ENCODE data around the gene SKOR2.

The SKOR2 gene, protein sequence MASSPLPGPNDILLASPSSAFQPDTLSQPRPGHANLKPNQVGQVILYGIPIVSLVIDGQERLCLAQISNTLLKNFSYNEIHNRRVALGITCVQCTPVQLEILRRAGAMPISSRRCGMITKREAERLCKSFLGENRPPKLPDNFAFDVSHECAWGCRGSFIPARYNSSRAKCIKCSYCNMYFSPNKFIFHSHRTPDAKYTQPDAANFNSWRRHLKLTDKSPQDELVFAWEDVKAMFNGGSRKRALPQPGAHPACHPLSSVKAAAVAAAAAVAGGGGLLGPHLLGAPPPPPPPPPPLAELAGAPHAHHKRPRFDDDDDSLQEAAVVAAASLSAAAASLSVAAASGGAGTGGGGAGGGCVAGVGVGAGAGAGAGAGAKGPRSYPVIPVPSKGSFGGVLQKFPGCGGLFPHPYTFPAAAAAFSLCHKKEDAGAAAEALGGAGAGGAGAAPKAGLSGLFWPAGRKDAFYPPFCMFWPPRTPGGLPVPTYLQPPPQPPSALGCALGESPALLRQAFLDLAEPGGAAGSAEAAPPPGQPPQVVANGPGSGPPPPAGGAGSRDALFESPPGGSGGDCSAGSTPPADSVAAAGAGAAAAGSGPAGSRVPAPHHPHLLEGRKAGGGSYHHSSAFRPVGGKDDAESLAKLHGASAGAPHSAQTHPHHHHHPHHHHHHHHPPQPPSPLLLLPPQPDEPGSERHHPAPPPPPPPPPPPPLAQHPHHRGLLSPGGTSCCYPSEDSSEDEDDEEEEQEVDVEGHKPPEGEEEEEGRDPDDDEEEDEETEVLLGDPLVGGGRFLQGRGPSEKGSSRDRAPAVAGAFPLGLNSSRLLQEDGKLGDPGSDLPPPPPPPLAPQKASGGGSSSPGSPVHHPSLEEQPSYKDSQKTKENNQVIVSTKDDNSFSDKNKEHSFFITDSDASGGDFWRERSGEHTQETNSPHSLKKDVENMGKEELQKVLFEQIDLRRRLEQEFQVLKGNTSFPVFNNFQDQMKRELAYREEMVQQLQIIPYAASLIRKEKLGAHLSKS

DNA sequence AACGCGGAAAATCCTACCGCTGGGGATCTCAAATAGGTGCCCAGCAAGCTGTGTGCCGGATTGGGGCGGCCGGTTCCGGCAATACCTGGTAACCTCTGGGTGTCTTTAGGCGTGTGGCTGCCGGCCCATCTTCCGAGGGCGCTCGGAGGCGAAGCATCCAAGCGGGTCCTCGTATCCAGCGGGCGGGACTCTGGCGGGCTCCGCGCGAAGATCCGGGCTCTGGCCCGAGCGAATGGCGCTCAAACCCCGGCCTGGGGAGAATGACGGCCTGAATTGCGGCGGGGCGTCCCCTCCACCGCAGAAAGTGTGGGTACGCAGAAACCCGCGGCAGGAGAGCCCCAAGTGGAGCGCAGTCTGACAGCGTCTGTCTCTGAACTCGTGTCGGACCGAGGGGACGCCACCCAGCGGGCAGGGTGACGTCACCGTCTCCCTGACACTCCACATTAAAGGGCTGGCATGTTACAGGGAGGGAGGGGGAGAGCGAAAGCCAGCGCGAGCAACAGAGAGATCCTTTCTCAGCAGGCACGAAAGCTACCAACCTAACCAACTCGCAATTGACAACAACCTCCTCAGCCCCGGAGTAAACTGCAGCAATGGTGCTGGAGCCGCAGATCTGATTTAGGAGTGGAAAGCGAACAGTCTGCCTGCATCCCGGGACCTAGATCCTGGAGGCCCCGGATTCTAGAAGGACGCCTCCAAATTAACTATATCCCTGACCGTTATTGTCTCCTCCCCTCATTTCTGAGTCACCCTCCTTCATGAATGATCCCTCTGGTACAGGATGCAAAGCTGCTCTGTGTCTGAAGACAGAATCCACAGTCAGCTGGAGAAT, at the start of gene SKOR2:
Gene SKOR2, minus strand, starts transcription at position 372 of the 832 bp plus-strand sequence. CDS start 2,477 bp downstream, outside the sequence.
- no peak for DNase-seq (ENCODE audit: low spot score)
- no peak for FAIRE-seq

DNA sequence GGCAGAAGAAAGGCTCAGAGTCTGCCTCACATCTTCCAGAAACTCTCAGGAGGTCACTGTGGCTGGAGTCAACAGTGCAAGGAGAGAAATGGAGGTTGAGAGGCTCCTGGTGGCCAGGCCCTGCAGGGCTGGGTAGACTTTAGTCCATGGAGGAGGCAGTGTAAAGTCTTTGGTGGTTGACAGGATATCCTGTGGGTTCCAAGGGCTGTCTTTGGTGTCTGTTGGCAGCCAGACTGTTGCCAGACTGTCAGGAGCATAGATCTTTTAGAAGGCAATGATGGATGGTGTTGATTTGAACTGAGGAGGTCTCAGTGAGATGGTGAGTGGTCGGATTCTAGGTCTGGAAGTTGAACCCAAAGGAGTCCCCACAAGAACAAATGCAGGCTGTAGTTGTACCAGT, 45.0 kb upstream of the SKOR2 start:
- no peak for FAIRE-seq

DNA sequence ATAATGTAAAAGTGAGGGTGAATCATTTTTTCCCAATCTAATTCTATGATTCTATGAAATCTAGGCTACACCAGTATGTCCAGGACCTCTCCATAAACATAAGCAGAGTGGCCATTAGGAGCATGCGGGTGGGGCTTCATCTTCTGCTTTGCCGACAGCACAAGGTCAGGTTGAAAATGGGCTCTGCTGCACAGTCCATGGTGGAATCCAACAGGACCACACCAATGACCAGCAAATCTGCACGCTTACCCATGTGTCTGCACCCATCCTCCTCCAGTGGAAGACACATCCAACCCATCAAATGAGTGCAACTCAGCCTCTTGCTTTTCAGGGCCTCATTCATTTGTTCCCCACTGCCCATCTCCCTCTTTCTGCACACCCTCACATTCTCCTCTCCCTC, 43.3 kb upstream of the SKOR2 start:
- DNase-seq (ENCODE audit: low spot score) (no peak), FAIRE-seq (no peak)

More for the DNA sequence above, 45.0 kb upstream of the SKOR2 start:
- no peak for DNase-seq (ENCODE audit: low spot score)

DNA sequence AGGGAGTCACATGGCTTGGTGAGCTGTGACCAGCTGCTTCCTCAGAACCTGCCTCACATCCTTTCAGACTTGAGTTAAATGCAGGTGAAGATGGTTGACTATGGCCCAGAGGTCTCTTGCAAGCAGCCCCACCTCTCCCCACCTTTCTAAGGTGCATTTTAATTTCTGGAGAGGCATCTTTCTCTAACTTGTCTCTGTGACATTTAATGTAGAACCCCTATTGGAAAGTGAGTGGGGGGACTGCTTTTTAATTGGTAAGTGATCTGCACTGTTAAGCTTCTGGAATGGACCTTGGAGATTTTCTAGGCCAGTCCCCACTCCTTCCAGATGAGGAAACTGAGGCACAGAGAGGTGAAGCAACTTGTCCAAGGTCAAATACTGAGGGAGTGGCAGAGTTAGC, 37.3 kb upstream of the SKOR2 start:
- no peak for FAIRE-seq
- no peak for DNase-seq (ENCODE audit: low spot score)

DNA sequence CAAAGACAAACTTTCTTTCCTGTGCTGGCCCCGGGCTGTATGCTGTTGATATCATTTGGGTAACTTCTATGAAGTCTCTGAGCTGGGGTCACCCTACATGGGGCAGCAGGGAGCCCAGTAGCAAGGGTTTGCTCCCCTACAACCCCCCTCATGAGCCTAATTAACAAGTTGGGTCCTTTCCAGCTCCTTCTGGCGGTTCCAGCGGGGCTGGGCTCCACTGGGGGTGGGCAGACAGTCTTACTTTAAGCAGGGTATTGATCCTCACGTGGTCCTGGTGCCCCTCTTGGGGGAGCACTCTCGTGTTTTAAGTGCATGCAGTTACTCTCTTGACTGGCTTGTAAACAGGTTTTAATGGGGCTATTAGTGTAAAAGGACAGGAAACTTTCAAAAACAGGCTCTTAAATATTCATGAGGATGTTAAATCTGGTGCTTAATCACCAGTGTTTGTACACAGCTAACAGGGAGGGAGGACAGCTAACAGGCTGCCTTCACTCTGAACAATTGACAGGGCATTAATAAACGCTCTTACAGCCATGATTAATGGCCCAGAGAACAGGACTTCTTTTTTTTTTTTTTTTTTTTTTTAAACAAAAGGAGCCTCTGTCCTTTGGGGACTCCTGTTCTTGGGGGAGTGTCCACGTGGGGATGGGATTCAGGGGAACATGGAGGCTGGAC, 36.6 kb upstream of the SKOR2 start:
- DNase-seq (ENCODE audit: low spot score) = no peak
- no peak for FAIRE-seq

DNA sequence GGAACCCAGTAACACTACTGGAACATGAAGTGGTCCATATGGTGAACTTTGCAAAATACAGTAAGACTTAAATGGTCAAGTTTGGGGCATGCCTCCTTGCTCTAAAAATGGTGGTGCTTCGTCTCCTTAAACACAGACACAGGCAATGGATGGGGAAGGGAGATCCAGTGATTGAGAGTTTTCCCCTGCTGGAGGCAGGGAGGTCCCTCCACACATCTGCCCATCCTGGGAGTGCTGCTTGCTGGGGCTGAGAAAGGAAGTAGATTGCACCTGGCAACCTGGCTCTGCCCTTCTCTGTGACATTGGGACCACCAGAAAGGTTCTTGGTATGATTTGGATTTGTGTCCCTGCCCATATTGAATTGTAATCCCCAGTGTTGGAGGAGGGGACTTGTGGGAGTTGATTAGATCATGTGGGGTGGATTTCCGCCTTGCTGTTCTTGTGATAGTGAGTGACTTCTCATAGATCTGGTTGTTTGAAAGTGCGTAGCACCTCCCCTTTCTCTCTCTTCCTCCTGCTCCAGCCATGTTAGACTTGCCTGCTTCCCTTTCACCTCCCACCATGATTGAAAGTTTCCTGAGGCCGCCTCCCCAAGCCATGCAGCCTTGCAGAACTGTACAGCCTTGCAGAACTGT, 35.4 kb upstream of the SKOR2 start:
- FAIRE-seq (no peak), DNase-seq (ENCODE audit: low spot score) (no peak)

DNA sequence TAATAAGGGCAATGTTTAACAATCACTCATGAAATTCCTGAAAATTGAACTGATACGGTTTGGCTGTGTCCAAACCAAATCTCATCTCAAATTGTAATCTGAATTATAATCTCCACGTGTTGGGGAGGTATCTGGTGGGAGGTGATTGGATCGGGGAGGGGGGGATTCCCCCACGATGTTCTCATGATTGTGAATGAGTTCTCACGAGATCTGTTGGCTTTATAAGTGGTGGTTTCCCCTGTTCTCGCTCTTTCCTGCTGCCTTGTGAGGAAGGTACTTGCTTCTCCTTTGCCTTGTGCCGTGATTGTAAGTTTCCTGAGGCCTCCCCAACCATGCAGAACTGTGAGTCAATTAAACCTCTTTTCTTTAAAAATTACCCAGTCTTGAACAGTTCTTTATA, 34.0 kb upstream of the SKOR2 start:
- DNase-seq (ENCODE audit: low spot score) (no peak), FAIRE-seq (no peak)

DNA sequence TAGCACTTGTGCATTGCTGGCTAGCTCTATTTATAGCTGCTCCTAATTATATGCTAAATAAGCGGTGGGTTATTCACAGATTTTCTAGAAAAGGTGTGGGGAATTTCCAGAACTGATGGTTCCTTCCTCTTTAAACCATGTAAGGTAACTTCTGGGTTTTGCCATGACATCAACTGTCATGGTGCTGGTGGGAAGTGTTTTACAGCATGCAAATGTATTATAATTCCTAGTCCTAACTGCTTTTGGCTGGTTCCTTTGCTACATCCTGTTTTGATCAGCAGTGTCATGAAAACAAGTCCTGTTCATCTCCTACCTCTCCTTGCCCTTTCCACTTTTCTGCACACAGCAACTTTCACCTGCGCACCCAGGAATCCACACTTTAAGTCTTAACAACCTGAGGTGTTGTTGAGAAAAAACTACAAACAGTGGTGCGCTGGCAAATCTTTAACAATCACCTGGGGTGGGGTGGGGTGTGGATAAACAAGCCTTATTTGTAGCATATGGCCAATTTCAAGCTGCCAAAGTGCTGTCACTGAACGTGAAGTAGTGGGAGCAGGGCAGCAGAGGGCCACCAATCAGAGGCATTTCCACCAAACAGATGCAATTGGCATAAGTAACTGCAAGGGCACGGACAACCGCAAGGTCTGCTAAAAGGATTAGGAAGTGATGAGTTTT, 33.4 kb upstream of the SKOR2 start:
- FAIRE-seq (no peak), DNase-seq (ENCODE audit: low spot score) (no peak)

DNA sequence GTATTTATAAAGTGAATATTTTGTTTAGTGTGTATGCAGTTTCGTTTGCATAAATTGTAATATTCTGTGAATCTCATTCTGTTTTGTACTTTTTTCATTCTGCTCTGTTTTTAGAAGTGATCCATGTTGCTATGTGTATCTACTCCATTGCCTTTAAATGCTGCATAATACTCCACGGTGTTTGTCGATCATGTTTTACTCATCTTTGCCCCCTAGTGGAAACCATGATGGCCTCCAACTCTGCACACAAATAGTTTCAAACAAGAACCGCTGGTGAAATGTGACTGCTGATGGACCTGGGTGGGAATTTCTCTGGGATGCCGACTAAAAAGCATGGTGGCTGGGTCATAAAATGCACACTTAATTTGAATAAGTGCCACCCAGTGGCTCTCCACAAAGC, 32.0 kb upstream of the SKOR2 start:
- DNase-seq (ENCODE audit: low spot score) = peak; percentile 11
- FAIRE-seq = no peak

DNA sequence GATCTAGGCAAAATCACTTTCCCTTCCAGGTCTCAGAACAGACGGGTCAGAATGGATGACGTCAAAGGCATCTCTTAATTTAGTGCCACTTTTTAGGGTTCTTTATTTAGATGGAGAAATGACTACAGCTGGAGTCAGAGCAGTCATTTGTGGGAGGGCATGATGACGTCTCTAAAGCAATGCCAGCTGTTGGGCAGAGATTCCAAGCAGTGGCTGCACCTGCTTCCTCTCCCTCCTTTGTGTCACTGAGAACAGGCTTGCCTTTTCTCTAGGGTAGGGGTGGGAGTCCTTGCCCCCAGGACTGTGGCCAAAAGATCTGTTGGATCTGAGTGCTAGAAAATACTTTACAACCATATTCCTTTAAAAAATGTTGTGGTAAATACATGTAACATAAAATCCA, 28.7 kb upstream of the SKOR2 start:
- no peak for FAIRE-seq
- no peak for DNase-seq (ENCODE audit: low spot score)

DNA sequence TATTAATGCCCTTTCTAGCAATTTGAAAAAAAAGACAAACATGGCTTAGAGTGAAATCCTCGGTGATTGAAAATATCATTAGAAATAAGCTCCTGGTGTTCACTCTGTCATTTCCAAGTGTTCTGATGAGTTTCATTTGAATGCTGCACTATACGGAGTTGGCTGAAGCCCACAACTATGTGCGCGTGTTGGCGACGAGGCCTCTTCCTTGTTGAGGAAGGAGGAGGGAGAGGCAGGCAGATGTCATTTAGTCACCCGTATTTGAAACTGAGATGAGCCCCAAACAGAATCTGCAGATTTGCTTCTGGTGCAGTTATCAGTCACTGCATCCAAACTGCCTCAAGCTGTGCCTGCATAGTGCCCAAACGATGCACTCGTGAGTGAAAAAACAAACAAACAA, 23.5 kb upstream of the SKOR2 start:
- no peak for FAIRE-seq

DNA sequence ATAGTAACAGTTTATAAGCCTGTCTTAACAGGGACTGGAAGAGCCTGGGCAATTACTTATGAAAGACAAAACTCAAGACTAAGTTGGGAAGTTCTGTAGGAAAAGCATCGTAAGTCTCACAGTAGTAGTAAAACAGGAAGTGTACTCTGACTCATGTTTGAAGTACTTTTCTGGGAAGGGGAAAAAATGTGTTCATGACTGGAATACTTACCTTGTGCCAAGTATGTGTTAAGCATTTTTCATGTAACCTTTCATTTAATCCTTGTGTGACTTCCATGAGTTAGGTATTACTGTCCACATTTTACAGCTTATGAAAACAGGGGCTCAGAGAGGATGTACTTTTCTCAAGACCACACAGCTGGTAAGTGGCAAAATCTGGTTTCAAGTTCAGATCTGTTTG, 13.7 kb upstream of the SKOR2 start:
- FAIRE-seq (no peak), DNase-seq (ENCODE audit: low spot score) (no peak)

More for the DNA sequence above, 23.5 kb upstream of the SKOR2 start:
- DNase-seq (ENCODE audit: low spot score) = no peak

DNA sequence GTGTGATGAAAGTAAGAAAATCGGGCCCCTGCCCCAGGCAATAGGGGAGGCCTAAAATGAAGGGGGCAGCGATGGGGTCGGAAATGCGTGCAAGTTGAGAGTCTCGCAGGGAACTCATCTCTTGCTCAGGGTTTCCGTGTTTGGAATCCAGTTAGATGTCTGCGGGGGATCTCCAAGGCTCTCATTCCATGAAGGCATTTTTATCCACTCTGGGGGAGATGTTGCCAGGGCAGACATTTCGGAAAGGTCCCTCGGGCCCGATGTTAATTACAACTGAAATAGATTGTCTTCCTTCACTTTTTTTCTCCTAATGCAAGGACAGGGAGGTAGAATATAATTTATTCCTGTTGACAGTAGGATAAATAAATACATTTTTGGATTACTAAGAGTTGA, 12.8 kb upstream of the SKOR2 start:
- FAIRE-seq = no peak

DNA sequence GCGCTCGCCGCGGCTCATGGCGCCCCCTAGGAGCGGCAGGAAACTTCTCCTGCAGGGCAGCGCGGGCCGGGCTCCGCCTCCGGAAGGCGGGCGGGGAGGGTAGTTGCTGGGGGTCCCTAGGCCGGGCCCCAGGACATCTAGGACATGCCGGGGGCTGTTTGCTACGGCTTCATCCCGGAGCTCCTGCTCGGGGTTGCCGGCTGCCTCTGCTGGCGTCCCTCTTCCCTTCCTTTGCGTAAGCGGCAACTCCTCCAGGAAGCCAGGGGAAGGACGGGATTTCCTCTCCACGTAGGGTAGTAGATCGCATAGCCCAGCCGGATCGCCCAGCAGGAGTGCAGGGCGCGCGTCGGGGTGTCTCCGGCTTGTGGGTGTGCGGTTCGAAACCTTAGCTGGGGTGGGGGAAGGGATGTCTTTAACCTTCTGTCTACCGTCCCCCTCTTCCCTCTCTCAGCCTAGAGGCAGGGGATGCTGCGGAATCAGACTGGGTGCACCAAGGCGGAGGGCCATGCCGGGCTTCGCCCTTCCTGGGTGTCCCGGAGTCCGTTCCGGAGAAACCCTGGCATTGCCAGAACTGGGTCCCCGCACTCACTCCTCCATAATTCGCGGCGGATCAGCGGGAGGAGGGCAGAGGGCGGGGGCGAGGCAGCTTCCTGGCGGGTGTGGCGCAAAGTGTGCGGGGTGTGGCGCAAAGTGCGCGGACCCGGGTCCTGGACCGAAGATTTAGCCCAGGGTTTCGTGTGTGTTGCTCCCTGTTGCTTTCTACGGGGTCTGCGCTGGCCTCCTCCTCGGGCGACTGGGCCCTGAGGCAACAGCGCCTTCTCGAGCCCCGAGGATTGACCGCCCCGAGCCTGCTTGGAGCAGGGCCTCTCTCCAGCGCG, 12.2 kb upstream of the SKOR2 start:
- FAIRE-seq = no peak
- no peak for DNase-seq (ENCODE audit: low spot score)

More for the DNA sequence above, 12.8 kb upstream of the SKOR2 start:
- no peak for DNase-seq (ENCODE audit: low spot score)

DNA sequence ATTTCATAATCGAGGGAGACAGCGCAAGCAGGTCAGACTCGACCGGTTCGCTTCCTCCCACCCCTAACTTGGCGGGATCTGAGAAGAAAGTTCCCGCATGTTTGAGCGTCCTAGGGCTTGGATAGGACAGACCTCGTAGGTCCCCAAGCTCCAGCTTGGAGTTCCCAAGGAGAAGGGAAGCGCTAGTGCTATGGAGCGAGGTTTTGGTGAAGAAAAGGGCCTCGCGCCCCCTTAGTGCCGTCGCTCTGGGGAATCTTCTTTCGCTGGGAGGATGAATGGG, 11.6 kb upstream of the SKOR2 start:
- FAIRE-seq (no peak), DNase-seq (ENCODE audit: low spot score) (no peak)

DNA sequence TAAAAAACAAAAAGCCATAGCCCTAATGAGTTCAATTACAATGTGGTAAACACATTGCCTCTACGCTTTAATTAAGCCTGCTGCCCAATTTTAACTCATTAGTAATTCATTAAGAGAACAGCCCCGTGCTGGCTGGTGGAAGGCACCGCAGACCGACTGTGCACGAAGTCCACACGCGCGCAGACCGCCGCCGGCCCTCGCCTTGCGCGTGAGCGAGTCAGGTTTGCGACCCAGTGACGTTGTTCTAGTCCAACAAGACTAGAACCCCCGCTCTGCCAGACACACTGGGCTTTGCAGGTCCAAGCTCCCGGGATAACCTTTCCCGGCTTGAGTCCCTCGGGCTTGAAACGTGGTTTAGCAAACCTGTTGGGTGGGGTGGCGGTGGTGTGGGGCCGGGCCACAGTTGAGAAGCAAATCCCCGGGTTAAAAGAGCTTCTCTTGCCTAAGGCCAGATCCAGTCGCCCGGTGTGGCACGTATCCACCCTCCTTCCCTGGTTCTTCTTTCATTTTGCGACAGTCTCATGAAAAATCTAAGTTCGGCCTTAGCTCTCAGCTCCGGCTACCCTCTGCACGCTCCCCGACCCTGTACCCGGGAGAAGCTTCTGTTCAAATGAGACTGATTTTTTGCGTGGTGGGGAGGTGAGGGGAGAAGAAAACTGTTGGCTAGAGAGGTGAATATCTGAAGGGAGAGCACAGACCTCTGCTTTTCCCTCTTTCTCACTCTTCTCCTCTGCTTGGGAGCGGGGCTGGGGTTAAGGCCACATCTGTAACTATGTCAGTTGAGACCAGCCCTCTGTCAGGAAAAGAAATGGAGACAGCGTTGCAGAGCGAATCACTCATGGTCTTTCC, 11.1 kb upstream of the SKOR2 start:
- FAIRE-seq (no peak), DNase-seq (ENCODE audit: low spot score) (no peak)

DNA sequence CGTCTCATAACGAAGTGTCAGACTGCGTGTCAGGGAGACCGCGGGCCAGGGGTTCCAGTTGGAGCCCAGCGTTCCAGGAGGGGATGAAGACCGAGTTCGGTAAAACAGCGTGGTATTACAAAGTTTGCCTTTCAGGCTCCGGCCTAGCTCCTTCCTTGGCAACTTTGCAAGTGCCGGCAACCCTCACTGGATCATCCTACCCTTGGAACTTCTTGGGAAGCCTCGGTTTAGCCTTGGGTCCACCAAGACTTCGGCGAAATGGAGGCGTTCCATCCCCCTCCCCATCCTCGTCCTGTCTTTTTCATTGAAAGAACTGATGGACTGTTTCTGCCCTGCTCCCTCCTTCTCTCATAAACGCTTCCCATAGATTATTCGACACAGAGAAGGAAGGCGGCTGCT, 10.4 kb upstream of the SKOR2 start:
- DNase-seq (ENCODE audit: low spot score) = no peak
- no peak for FAIRE-seq

Data from RCC 7860 (cell line).